Aorta (tissue), 5 donors: ENCODE data around the gene YY1AP1. TPM values are rescaled to one million over a fixed set of nuclear protein-coding genes. Genes with fewer than 3 reads are reported as not detected.
A peak's percentile ranks its signal among the peaks of the same experiment; 100 is the strongest.

Experiments used
- ATAC-seq: fragments of 200-7000 bp; cut with Tn5 transposase; one replicate; pipeline ENCODE4 v1.9.1; 2022; ENCODE audit warnings: moderate library complexity; ENCODE audit not compliant: low FRiP score
- DNase-seq, 2 donors: peaks; one replicate each; pipeline ENCODE4 v3.0.0-alpha.2; 2020
- H3K27ac ChIP-seq, 2 donors: one replicate each; pipeline ENCODE4 v1.5.1; 2013; ENCODE audit warnings: low read length in 2 of 2, mild to moderate bottlenecking in 2 of 2, moderate library complexity in 2 of 2, control low read depth in 1 of 2, inconsistent platforms in 1 of 2, low read depth in 1 of 2
- H3K27me3 ChIP-seq, 2 donors: one replicate each; pipeline ENCODE4 v1.6.1; 2013; ENCODE audit warnings: control low read depth in 1 of 2, low read length in 1 of 2, mild to moderate bottlenecking in 1 of 2, moderate library complexity in 1 of 2; ENCODE audit not compliant: insufficient read depth in 2 of 2, control insufficient read depth in 1 of 2
- H3K36me3 ChIP-seq, 2 donors: one replicate each; pipeline ENCODE4 v1.6.1; 2013; ENCODE audit warnings: control low read depth in 1 of 2, low read length in 1 of 2, mild to moderate bottlenecking in 1 of 2; ENCODE audit not compliant: insufficient read depth in 2 of 2, control insufficient read depth in 1 of 2
- H3K4me1 ChIP-seq, 2 donors: one replicate each; pipeline ENCODE4 v1.6.1; 2013; ENCODE audit warnings: low read length in 2 of 2, control low read depth in 1 of 2, mild to moderate bottlenecking in 1 of 2, moderate library complexity in 1 of 2; ENCODE audit not compliant: insufficient read depth in 2 of 2, control insufficient read depth in 1 of 2
- H3K4me3 ChIP-seq, 2 donors: one replicate each; pipeline ENCODE4 v1.5.1; 2013; ENCODE audit warnings: low read length in 2 of 2, control low read depth in 1 of 2, mild to moderate bottlenecking in 1 of 2
- H3K9me3 ChIP-seq: one replicate; pipeline ENCODE4 v1.6.1; 2013; ENCODE audit warnings: mild to moderate bottlenecking, low read length; ENCODE audit not compliant: control insufficient read depth
- WGBS, 2 donors: extraction: QIAGEN DNeasy Blood & Tissue Kit; methylation state at CpG; one replicate each; pipeline ENCODE4 v1.1.7; 2013; 5-methylcytosine and 5-hydroxymethylcytosine counted together
- intact Hi-C, 2 donors: fragments of 100-400 bp; cut with DNase I; formaldehyde crosslinking; loops; one replicate each; pipeline versions ENCODE4 v1.14.2 to v1.15.0; 2022
- polyA plus RNA-seq, 2 donors: library from polyadenylated mRNA; stranded (reverse); fragments of 200-250 nt; gene quantifications; one replicate each; pipeline ENCODE4 v1.2.3, GENCODE V29; 2013
- total RNA-seq, 2 donors: library from RNA; stranded (reverse); fragmentation: NEBNext Ultra II Directional; extraction: Animal tissue kit (Norgen Biotek cat#: 25700); gene quantifications; one replicate each; pipeline ENCODE4 v1.2.1, GENCODE V29; 2021
- donor health status: healthy with polysubstance abuse.
- donor health status: Bipolar disorder and iron deficiency.
- donor health status: DM: no; HTN: no; CAD: no.
- donor health status: DM: no; HTN: no; CAD: no.
- donor health status: DM: yes; HTN: yes; CAD: no.

The YY1AP1 gene
- total and polyA plus RNA-seq, 4 donors = 28.0 to 84.3 (median 62.5) TPM

DNA sequence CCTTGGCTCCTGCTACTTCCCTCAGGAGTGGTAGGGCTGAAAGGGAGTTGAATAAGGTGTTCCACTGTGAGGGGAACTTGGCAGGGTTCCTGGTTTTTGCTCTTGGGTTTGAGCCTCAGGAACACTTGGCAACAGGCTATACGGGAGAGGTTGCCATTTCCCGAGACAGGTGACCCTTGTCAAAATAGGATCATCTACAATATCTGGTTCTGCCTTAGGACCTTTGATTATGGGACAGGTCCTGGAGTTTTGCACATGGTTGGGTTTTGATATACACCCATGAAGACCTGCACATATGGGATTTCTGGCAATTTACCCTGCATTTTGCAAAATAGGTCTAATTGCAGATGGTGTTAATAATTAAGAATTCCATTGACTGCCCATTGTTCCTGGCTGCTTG is 31.1 kb downstream of the YY1AP1 start:
- WGBS, 2 donors = 46 to 51% methylated on average over 2 of the region's 2 CpGs
- intact Hi-C loops = no loop called here
- H3K36me3 ChIP-seq = peaks cover 4 to 11% of the 10 kb centered on the region in 2 donors
- no peaks in the 10 kb centered on the region for H3K9me3 ChIP-seq
- no peak overlapping the region for H3K4me3 ChIP-seq
- no peak for DNase-seq
- H3K27ac ChIP-seq = no peak overlapping the region
- H3K4me1 ChIP-seq = no peaks in the 10 kb centered on the region
- no peaks in the 10 kb centered on the region for H3K27me3 ChIP-seq
- ATAC-seq = no peak

DNA sequence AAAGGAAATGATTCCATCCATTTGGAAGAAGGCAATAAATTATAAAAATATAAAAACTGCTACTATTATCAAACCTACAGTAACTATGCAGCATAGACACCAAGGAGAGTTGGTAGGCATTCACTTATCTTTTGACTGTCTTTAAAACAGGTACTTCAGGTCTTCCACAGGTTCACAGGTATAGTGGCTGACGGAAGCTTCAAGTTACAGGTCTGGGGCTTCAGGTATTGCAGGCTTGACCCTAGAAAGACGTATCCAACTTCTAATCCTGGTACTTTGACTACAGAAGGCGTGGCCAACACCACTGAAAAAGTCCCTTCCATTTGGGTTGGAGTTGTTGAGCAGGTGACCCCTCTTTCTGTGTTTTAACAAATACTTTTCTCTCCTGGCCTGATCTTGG is 35.6 kb downstream of the YY1AP1 start:
- intact Hi-C loops = no loop called here
- Histone ChIP-seq H3K9me3 (no peaks in the 10 kb centered on the region), H3K27me3 (no peaks in the 10 kb centered on the region), H3K4me1 (no peaks in the 10 kb centered on the region), H3K36me3 (no peaks in the 10 kb centered on the region), H3K4me3 (no peak overlapping the region), H3K27ac (no peak overlapping the region)
- WGBS, 2 donors = 76 to 80% methylated on average over 3 of the region's 3 CpGs
- DNase-seq = no peak
- no peak for ATAC-seq

DNA sequence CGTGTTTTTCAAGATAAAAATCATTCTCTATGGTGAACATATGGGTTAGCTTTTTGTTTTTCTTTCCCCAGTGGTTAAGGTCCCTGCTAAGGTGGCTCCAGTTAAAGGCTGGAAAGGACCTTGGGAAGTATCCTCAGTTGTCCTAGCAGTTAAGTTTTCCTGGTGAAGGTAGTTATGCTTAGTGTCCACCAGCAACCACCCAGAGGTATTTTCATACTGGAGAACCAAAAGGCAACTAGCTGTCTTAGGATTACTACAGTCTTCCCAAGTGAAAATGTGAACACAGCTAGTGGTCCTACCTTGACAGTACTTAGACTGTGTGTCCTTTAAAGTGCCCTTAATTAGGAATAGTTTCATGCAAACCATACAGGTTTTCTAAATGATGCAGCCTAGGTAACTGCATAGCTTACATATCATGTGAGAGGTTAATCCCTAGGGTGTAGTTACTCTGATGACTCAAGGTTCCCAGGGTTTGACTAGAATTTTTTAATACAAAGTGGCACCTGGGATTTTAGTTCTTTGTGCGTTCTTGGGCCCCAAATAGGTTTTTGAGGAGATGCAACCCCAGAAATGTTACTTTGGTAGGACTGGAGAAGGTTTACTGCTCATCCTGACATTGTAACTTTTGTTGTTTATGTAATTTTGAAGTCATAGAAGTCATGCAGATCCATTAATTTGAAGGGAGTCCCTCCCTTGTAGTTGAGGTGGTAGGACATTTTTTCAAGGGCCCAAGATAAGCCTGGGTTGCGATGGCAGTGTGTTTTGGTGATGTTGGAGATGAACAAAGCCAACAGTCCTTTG is 36.5 kb downstream of the YY1AP1 start:
- H3K27me3 ChIP-seq = no peaks in the 10 kb centered on the region
- H3K4me3 ChIP-seq = no peak overlapping the region
- H3K9me3 ChIP-seq = no peaks in the 10 kb centered on the region
- DNase-seq (no peak), ATAC-seq (no peak)
- intact Hi-C loops = no loop called here
- 61% methylated on average over 3 of the region's 3 CpGs for WGBS, 2 donors
- H3K27ac ChIP-seq = no peak overlapping the region
- H3K36me3 ChIP-seq = no peaks in the 10 kb centered on the region
- H3K4me1 ChIP-seq = no peaks in the 10 kb centered on the region

DNA sequence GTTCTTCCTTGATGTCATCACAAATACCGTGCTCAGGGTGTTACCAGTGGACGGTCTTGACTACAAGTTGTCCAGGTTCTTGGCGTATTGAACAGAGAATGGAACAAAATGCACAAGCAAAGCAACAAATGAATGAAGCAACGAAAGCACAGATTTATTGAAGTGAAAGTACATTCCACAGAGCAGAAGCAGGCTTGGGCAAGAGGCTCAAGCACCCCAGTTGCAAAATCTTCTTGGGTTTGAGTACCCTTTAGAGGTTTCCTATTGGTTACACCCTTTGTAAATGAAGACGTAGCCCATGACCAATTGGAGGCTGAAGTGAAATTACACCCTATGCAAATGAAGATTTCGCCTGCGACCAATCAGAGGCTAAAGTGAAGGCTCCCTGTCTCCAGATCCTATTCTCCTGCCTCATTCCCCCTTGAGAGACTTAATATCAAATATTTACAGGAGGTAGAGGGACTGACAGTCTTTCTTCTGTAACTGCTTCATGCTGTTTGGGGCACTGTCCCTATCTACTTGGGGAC is 38.3 kb downstream of the YY1AP1 start:
- no peaks in the 10 kb centered on the region for H3K4me1 ChIP-seq
- intact Hi-C loops = no loop called here
- H3K9me3 ChIP-seq = no peaks in the 10 kb centered on the region
- no peak for DNase-seq
- H3K36me3 ChIP-seq = no peaks in the 10 kb centered on the region
- 88 to 92% methylated on average over 7 of the region's 7 CpGs for WGBS, 2 donors
- no peak overlapping the region for H3K27ac ChIP-seq
- H3K27me3 ChIP-seq = no peaks in the 10 kb centered on the region
- ATAC-seq = no peak
- no peak overlapping the region for H3K4me3 ChIP-seq

DNA sequence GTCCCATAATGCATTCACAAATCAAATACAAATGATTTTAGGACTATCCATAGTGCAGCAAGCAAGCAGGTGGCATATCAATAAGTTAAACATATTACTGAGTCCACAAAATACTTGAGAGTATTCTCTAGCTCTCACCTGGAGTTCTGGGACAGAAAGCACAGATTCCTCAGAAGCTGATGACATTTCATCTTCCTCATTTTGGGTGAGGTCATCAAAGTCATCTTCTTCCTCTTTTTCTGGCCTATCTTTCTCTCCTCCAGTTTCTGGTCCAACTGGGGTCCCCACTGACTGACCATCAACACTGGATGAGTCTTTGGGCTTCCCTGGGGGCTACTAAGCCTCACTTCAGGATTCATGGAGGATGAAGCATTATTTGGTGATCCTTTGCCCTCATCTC is 38.9 kb downstream of the YY1AP1 start:
- Histone ChIP-seq H3K4me3 (no peak overlapping the region), H3K27ac (no peak overlapping the region), H3K4me1 (no peaks in the 10 kb centered on the region), H3K36me3 (no peaks in the 10 kb centered on the region), H3K27me3 (no peaks in the 10 kb centered on the region), H3K9me3 (no peaks in the 10 kb centered on the region)
- intact Hi-C loops = loop anchor here in 1 of 2 donors (10.0 kb wide), 1 partner anchor 395 kb away; the partner anchor contains the start of gene ENTREP3
- no peak for ATAC-seq
- DNase-seq = no peak

DNA sequence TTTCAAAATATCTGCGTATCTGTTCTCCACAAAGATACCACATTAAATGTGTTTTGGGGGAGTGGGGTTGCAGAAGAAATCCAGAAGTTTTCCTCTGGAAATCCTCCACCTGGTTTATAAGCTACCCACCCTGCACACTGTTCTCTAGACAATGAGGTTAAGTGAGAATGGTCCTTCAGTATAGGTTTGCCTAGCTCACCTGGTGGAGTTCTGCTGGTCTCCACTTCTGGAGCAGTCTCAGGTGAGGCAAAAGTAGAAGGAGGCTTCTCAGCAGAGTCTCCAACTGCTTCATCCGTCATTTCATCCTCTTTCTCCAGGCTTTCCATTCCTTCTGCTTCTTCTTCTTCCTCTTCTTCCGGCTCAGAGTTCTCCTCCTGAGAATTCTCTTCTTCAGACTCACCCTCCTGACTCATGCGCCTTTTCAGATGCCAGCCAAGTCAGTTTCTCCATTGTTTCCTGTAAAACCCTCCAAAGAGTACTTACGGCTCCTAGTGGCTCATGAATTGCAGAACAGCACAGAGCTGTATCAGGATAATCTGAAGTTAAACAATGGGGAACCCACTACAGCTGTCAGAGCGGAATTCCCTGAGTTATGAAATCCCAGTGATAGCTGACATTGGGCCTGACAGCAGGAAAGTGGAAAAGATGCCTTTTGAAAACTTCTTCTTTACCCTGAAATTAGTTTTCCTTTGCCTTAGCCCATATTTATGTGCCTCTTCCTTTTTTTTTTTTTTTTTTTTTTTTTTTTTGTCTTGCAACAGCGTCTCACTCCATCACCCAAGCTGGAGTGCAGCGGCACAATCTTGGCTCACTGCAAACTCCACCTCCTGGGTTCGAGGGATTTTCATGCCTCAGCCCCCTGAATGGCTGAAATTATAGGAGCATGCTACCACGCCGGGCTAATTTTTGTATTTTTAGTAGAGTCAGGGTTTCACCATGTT is 40.1 kb downstream of the YY1AP1 start:
- peak; percentile 88 for ATAC-seq
- Histone ChIP-seq H3K36me3 (no peaks in the 10 kb centered on the region), H3K27me3 (no peaks in the 10 kb centered on the region), H3K9me3 (no peaks in the 10 kb centered on the region), H3K27ac (peak overlapping the region in 1 of 2 donors; percentile 62), H3K4me1 (no peaks in the 10 kb centered on the region), H3K4me3 (no peak overlapping the region)
- intact Hi-C loops = loop anchor here in 1 of 2 donors (10.0 kb wide), 1 partner anchor 394 kb away; the partner anchor contains the start of gene ENTREP3
- WGBS, 2 donors = 28% methylated on average over 10 to 11 of the region's 11 CpGs
- DNase-seq = peak in 1 of 2 donors; percentile 47

DNA sequence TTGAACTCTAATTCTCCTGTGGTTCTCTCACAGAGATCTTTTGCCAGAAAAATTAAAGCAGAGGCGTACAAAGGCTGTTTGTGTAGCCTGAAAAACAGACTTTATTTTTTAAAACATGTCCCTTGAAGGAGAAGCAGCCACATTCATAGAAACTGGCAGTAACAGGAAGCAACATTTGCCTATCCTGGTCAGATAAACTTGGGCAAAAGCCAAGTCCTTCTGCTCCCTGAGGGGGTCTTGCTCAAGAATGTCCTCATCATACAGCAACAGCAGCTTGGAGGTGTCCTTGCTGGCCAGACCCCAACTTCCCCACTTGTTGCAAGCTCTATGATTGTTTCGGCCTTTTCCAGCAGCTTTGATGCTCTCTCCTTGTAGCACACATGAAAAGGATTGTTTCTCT is 42.3 kb downstream of the YY1AP1 start:
- DNase-seq (no peak), ATAC-seq (no peak)
- Histone ChIP-seq H3K4me1 (no peaks in the 10 kb centered on the region), H3K4me3 (no peak overlapping the region), H3K27me3 (no peaks in the 10 kb centered on the region), H3K9me3 (peaks cover 2% of the 10 kb centered on the region), H3K27ac (no peak overlapping the region), H3K36me3 (no peaks in the 10 kb centered on the region)
- intact Hi-C loops = loop anchor here in 1 of 2 donors (10.0 kb wide), 1 partner anchor 392 kb away; the partner anchor contains the start of gene ENTREP3
- WGBS, 2 donors = 65% methylated on average over 2 of the region's 2 CpGs

DNA sequence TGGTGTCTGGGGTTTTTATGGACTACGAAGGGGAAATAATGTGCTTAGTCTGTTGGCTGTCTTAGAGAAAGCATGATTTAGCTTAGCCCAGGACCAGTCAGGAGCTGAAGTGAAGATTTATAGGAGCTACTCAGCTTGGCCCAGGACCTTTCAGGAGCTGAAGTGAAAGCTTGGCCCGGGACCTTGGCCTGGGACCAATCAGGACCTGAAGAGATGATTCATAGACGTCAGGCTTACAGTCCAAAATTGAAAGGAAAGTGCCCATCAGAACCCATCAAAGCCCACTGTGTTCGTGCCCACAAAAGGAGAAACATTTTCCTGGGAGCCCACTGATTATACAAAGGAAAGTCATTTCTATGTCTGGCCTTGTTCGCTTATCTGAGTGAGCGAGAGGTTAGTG is 42.9 kb downstream of the YY1AP1 start:
- H3K27me3 ChIP-seq = no peaks in the 10 kb centered on the region
- intact Hi-C loops = loop anchor here in 1 of 2 donors (10.0 kb wide), 1 partner anchor 391 kb away; the partner anchor contains the start of gene ENTREP3
- peaks cover 2% of the 10 kb centered on the region for H3K9me3 ChIP-seq
- ATAC-seq (peak; percentile 67), DNase-seq (peak; percentile 73 to 86)
- H3K36me3 ChIP-seq = no peaks in the 10 kb centered on the region
- H3K4me3 ChIP-seq = no peak overlapping the region
- peak overlapping the region; percentile 69 to 78 for H3K27ac ChIP-seq
- 28 to 32% methylated on average over 6 of the region's 6 CpGs for WGBS, 2 donors
- H3K4me1 ChIP-seq = no peaks in the 10 kb centered on the region
